Spleen (tissue), 7 donors: ENCODE measurements around the gene TENT4B.

ENCODE experiments used
- CTCF ChIP-seq, 11 experiments: fragments of 200-600 bp in 7 of 11; fragments of 450-650 bp in 4 of 11; sonication (generic) in 4 of 11; IDR thresholded peaks in 8 of 11; conservative IDR thresholded peaks in 3 of 11; 1 replicate in 7 of 11; 2 replicates in 4 of 11; pipeline versions ENCODE4 v1.4.0 to v1.8.0; 2016 to 2021; ENCODE audit warnings: antibody characterized with exemption in 11 of 11, inconsistent platforms in 4 of 11, mild to moderate bottlenecking in 1 of 11
- POLR2A ChIP-seq, 3 donors: fragments of 450-650 bp; IDR thresholded peaks; one replicate each; pipeline ENCODE4 v1.5.1; 2017; ENCODE audit warnings: antibody characterized with exemption in 3 of 3, mild to moderate bottlenecking in 1 of 3
- donor health status: DM: no; HTN: no; CAD: no; lungs with moderate emphysema.
- donor health status: DM: no; HTN: no; CAD: no.
- donor health status: DM: no; HTN: no; CAD: no.

- TF ChIP-seq POLR2A (IDR thresholded peaks at IDR 0.05): no peak
- no peak for TF ChIP-seq CTCF (IDR thresholded peaks at IDR 0.05 in 8 of 11, conservative IDR thresholded peaks at IDR 0.05 in 3 of 11)
Observed at GRCh38 chr16:50234771-50235556, 81.9 kb downstream of the TENT4B start.
